ENCODE data around the gene SETX.

DNA sequence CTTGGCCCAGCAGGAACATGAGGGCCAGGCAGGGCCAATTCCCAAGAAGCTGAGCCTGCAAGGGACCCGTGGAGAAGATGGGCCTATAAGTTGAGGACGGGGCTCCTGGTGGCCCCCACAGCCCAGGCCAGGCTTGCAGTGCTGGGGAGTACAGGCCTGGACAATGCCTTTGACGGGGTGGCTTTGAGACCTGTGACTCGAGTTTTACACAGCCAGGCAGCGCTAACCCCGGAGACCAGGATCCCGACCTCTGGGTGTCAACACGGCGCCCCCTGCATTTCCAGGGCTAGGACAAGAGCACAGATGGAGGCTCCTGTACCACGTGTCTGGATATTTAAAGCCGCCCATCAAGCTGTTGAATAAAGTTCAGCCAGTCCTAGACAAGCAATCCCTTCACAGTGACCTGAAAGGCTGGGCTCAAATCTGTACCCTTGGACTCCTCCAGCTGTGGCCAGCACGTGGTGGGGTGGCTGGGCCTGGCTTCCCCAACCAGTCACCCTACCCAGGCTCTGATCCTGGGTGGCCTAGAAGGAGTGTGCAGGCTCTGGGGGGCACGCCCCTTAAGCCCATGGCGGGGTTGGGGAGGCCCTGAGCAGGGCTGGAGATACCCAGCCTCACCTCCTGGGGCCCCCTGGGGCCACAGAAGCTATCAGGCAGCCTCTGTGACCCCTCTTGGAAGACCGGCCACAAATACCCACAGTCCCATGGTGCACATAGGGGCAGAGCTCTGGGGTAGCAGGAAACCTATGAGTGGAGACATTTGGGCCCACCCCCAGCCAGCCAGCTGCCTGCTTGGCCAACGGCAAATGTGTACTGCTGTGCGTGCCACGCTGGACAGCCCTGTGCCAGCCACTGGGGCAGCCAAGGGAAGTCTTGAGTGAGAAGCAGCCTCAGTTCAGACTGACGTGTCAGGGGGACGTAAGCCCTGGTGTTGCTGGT, 104.2 kb downstream of the SETX start:
- TF ChIP-seq, protein P1, sequence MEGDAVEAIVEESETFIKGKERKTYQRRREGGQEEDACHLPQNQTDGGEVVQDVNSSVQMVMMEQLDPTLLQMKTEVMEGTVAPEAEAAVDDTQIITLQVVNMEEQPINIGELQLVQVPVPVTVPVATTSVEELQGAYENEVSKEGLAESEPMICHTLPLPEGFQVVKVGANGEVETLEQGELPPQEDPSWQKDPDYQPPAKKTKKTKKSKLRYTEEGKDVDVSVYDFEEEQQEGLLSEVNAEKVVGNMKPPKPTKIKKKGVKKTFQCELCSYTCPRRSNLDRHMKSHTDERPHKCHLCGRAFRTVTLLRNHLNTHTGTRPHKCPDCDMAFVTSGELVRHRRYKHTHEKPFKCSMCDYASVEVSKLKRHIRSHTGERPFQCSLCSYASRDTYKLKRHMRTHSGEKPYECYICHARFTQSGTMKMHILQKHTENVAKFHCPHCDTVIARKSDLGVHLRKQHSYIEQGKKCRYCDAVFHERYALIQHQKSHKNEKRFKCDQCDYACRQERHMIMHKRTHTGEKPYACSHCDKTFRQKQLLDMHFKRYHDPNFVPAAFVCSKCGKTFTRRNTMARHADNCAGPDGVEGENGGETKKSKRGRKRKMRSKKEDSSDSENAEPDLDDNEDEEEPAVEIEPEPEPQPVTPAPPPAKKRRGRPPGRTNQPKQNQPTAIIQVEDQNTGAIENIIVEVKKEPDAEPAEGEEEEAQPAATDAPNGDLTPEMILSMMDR (IDR thresholded peaks at IDR 0.05) = no peak
- no peak for TF ChIP-seq POLR2A (IDR thresholded peaks at IDR 0.05)
- no peak for TF ChIP-seq POLR2AphosphoS5 (IDR thresholded peaks at IDR 0.05)

Measured in breast epithelium (tissue), 3 donors.